ENCODE data around the gene MBD3L2B. TPM values are rescaled to one million over a fixed set of nuclear protein-coding genes. Genes with fewer than 3 reads are reported as not detected.
"Not testable (repeated sequence)": the region's sequence is repeated elsewhere in the genome, so short reads cannot be mapped to it uniquely, and the experiment has no call there.

MBD3L2B gene
- not detected in 2 replicates for total RNA-seq
- not detected for total RNA-seq (2013)
- not detected in 2 replicates for polyA plus RNA-seq
- not detected in 2 replicates for polyA minus RNA-seq

DNA sequence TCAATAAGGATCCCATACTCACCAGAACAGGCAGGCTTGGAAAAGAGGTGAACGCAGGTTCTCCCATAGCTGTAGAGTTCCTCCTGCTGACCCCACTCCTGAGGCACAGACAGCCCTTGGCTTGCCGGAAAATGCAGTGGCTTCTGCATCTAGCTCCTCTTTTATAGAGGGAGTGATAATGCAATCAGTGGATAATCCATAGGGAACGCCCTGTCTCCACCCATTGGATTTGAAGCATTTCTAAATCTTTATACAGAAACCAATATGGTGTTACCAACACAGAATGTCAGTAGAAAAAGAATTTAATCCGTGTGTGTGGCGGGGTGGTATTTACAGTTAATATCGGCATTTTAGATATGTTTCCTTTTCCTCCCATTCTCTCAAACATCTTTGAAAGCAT, at the start of gene MBD3L2B:
MBD3L2B (minus strand) TSS at position 101 of the 400 bp plus-strand sequence; CDS start at position 67, 34 bp downstream.
- DNase-seq; H3K4me3 Mint-ChIP-seq; H3K9ac ChIP-seq (ENCODE audit: low read length); H3K79me2 ChIP-seq (ENCODE audit: control insufficient read depth, insufficient read depth, low read length); ATAC-seq (ENCODE audit: low read depth); H3K4me1 Mint-ChIP-seq; H4K20me1 ChIP-seq (ENCODE audit: control insufficient read depth, insufficient read depth, low read length, poor library complexity, severe bottlenecking); intact Hi-C loops (cut with micrococcal nuclease); POLR2A ChIA-PET; H2AFZ ChIP-seq (ENCODE audit: insufficient read depth, low read depth, low read length, poor library complexity, severe bottlenecking); H3K9me3 Mint-ChIP-seq (ENCODE audit: insufficient read depth); H3K27ac ChIP-seq (ENCODE audit: low read length in 2 of 2); H3K27ac Mint-ChIP-seq; H3K36me3 ChIP-seq (replicated peaks in 1 of 2; ENCODE audit: control extremely low read depth in 1 of 2, control insufficient read depth in 1 of 2, extremely low read depth in 1 of 2, insufficient read depth in 2 of 2, low read length in 1 of 2); H3K27me3 ChIP-seq (replicated peaks in 1 of 4; ENCODE audit: control extremely low read depth in 1 of 4, control insufficient read depth in 3 of 4, insufficient read depth in 4 of 4, low read length in 3 of 4); H3K4me1 ChIP-seq (ENCODE audit: control insufficient read depth in 2 of 2, insufficient read depth in 2 of 2, low read length in 2 of 2); H3K4me3 ChIP-seq (ENCODE audit: control extremely low read depth in 1 of 5, extremely low read depth in 1 of 5, insufficient read depth in 1 of 5, low read depth in 2 of 5, low read length in 4 of 5); H3K9me3 ChIP-seq (ENCODE audit: control extremely low read depth in 1 of 3, control insufficient read depth in 2 of 3, insufficient read depth in 1 of 3, low read length in 2 of 3); H3K4me2 ChIP-seq (replicated peaks; ENCODE audit: low read depth, low read length, poor library complexity, severe bottlenecking); CTCF ChIA-PET: not testable (repeated sequence)
- WGBS (ENCODE audit: insufficient coverage) = no CpG with 5 or more reads among the region's 6 CpGs
- peaks cover 12% of the 10 kb centered on the region for H3K27me3 Mint-ChIP-seq

DNA sequence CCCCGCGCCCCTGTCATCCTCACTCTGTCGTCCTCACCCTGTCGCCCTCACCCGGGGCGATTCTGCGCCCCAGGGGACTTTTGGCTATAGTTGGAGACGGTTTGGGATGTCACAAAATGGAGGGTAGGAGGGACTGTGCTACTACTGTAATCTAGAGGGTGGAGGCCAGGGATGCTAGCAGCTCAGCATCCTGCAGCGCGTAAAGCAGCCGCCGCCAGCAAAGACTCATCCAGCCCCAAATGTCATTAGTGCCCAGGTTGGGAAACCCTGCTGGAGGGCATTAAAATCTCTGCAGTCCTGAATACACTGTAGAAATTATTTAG, 48.6 kb upstream of the MBD3L2B start:
- Histone ChIP-seq H3K27me3 (replicated peaks in 1 of 4; ENCODE audit: control extremely low read depth in 1 of 4, control insufficient read depth in 3 of 4, insufficient read depth in 4 of 4, low read length in 3 of 4) (no peaks in the 10 kb centered on the region), H3K9ac (ENCODE audit: low read length) (peak overlapping the region; percentile 97), H3K79me2 (ENCODE audit: control insufficient read depth, insufficient read depth, low read length) (peaks cover 29% of the 10 kb centered on the region), H3K4me2 (replicated peaks; ENCODE audit: low read depth, low read length, poor library complexity, severe bottlenecking) (peak overlapping the region; percentile 90), H3K36me3 (replicated peaks in 1 of 2; ENCODE audit: control extremely low read depth in 1 of 2, control insufficient read depth in 1 of 2, extremely low read depth in 1 of 2, insufficient read depth in 2 of 2, low read length in 1 of 2) (peaks cover 0 to 29% of the 10 kb centered on the region in 2 experiments), H2AFZ (ENCODE audit: insufficient read depth, low read depth, low read length, poor library complexity, severe bottlenecking) (peak overlapping the region; percentile 100), H4K20me1 (ENCODE audit: control insufficient read depth, insufficient read depth, low read length, poor library complexity, severe bottlenecking) (peaks cover 14% of the 10 kb centered on the region), H3K4me1 (ENCODE audit: control insufficient read depth in 2 of 2, insufficient read depth in 2 of 2, low read length in 2 of 2) (peaks cover 8 to 17% of the 10 kb centered on the region in 2 donors), H3K4me3 (ENCODE audit: control extremely low read depth in 1 of 5, extremely low read depth in 1 of 5, insufficient read depth in 1 of 5, low read depth in 2 of 5, low read length in 4 of 5) (peak overlapping the region; percentile 78 to 99 (median 93)), H3K9me3 (ENCODE audit: control extremely low read depth in 1 of 3, control insufficient read depth in 2 of 3, insufficient read depth in 1 of 3, low read length in 2 of 3) (peaks cover 0 to 19% (median 2%) of the 10 kb centered on the region in 3 donors), H3K27ac (ENCODE audit: low read length in 2 of 2) (peak overlapping the region; percentile 80 to 91)
- no peak for ATAC-seq (ENCODE audit: low read depth)
- H3K9me3 Mint-ChIP-seq (ENCODE audit: insufficient read depth) = no peaks in the 10 kb centered on the region
- 0% methylated on average over 12 of the region's 12 CpGs for WGBS (ENCODE audit: insufficient coverage)
- H3K4me1 Mint-ChIP-seq = peaks cover 19% of the 10 kb centered on the region
- DNase-seq = no peak
- intact Hi-C loops (cut with micrococcal nuclease) = loop anchor here (1.0 kb wide), 1 partner anchor 29 kb away; no protein-coding TSS in a partner anchor
- H3K4me3 Mint-ChIP-seq = peak overlapping the region; percentile 92
- ChIA-PET POLR2A (interaction anchor here (0.7 to 1.7 kb wide), 4 partner anchors 8 to 1092 kb away, joined by 3 to 6 read pairs (median 4); partner anchors contain the start of genes PET100, RANBP3 and XAB2), CTCF (interaction anchor here (1.2 kb wide), 1 partner anchor 271 kb away, joined by 6 read pairs; no protein-coding TSS in a partner anchor)
- TF ChIP-seq, protein P1, sequence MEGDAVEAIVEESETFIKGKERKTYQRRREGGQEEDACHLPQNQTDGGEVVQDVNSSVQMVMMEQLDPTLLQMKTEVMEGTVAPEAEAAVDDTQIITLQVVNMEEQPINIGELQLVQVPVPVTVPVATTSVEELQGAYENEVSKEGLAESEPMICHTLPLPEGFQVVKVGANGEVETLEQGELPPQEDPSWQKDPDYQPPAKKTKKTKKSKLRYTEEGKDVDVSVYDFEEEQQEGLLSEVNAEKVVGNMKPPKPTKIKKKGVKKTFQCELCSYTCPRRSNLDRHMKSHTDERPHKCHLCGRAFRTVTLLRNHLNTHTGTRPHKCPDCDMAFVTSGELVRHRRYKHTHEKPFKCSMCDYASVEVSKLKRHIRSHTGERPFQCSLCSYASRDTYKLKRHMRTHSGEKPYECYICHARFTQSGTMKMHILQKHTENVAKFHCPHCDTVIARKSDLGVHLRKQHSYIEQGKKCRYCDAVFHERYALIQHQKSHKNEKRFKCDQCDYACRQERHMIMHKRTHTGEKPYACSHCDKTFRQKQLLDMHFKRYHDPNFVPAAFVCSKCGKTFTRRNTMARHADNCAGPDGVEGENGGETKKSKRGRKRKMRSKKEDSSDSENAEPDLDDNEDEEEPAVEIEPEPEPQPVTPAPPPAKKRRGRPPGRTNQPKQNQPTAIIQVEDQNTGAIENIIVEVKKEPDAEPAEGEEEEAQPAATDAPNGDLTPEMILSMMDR (IDR thresholded peaks at IDR 0.05) = no peak
- TF ChIP-seq EZH2 (IDR thresholded peaks at IDR 0.05; ENCODE audit: borderline replicate concordance, insufficient read depth, low read depth, low read length, poor library complexity, severe bottlenecking) = no peak
- H3K27ac Mint-ChIP-seq = peak overlapping the region; percentile 92
- H3K27me3 Mint-ChIP-seq = no peaks in the 10 kb centered on the region

All from B cell (primary cell).